Right lobe of liver (tissue), 6 donors: ENCODE data around the gene PLSCR1. TPM values are rescaled to one million over a fixed set of nuclear protein-coding genes. Genes with fewer than 3 reads are reported as not detected.

Experiments used
- ATAC-seq, 4 donors: fragments of 200-7000 bp; cut with Tn5 transposase; one replicate each; pipeline ENCODE4 v1.9.1; 2020; ENCODE audit warnings: mild to moderate bottlenecking in 4 of 4, moderate library complexity in 4 of 4
- DNase-seq, 3 donors: peaks; one replicate each; pipeline ENCODE4 v3.0.0-alpha.2; 2020
- H3K27ac ChIP-seq, 3 donors: fragments of 200-600 bp; one replicate each; pipeline ENCODE4 v1.8.0; 2022
- H3K27me3 ChIP-seq, 2 donors: fragments of 200-600 bp; one replicate each; pipeline ENCODE4 v1.8.0; 2022
- H3K36me3 ChIP-seq, 4 donors: fragments of 200-600 bp; sonication (generic) in 1 of 4; one replicate each; pipeline versions ENCODE4 v1.5.1 to v1.8.0; 2017 to 2022; ENCODE audit warnings: control low read depth in 1 of 4
- H3K4me1 ChIP-seq, 4 donors: fragments of 200-600 bp; sonication (generic) in 1 of 4; one replicate each; pipeline versions ENCODE4 v1.5.1 to v1.8.0; 2017 to 2022; ENCODE audit warnings: control low read depth in 1 of 4
- H3K4me3 ChIP-seq, 3 donors: fragments of 200-600 bp; one replicate each; pipeline ENCODE4 v1.8.0; 2022
- H3K9me3 ChIP-seq, 4 donors: fragments of 200-600 bp; sonication (generic) in 1 of 4; one replicate each; pipeline versions ENCODE4 v1.5.1 to v1.8.0; 2017 to 2022; ENCODE audit warnings: control low read depth in 1 of 4
- POLR2A ChIP-seq: fragments of 450-650 bp; IDR thresholded peaks from one replicate; pipeline ENCODE4 v1.6.1; 2017; ENCODE audit warnings: antibody characterized with exemption, mild to moderate bottlenecking
- WGBS: methylation state at CpG from one replicate; pipeline ENCODE4 v1.1.6; 2018; ENCODE audit warnings: low coverage, low lambda C conversion rate; ENCODE audit not compliant: insufficient coverage; ENCODE audit errors: missing lambda C conversion rate; 5-methylcytosine and 5-hydroxymethylcytosine counted together
- intact Hi-C, 2 donors: fragments of 100-400 bp; cut with DNase I; formaldehyde crosslinking; loops; one replicate each; pipeline versions ENCODE4 v1.11.2 to v1.14.1; 2022
- total RNA-seq, 6 experiments: library from RNA; depleted of rRNA in 2 of 6; stranded (reverse); fragments of >200 nt in 2 of 6; fragmentation: NEBNext Ultra II Directional in 3 of 6; extraction: Animal tissue kit (Norgen Biotek cat#: 25700) in 3 of 6; gene quantifications; one replicate each; pipeline versions ENCODE4 v1.1.0 to v1.2.4, GENCODE V29; 2016 to 2023
- TF ChIP-seq, protein P1 (sequence below), 4 donors: fragments of 200-600 bp in 3 of 4; fragments of 450-650 bp in 1 of 4; IDR thresholded peaks; one replicate each; pipeline versions ENCODE4 v1.5.1 to v1.8.0; 2016 to 2022; ENCODE audit warnings: antibody characterized with exemption in 4 of 4, mild to moderate bottlenecking in 2 of 4
- donor health status: DM: no; HTN: yes; CAD: no.
- donor health status: DM: no; HTN: no; CAD: no.
- donor health status: DM: no; HTN: no; CAD: no.
- donor health status: DM: no; HTN: yes; CAD: no.
- donor health status: DM: no; HTN: yes; CAD: no.

The PLSCR1 gene
- total RNA-seq, 6 experiments from 2014 or later: 15.1 to 83.8 (median 44.9) TPM

DNA sequence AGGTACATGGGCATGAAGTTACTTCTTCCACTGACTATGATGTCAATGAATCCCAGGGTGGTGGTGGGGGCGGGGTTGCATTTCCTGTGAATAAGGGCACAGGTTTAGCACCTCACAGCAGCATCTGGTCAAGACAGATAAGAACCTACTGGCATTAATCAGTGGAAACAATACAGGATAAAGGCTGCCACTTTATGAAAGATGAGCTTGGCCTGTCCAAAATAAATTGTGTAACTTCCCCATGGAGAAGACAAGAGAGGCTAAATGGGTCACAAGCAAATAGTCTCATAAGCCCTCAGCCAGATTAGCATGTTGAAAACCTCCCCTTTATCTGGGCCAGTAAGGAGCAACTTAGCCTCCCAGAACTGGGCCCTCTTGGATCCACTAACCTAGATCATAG is 47.7 kb downstream of the PLSCR1 start:
- ATAC-seq (no peak), DNase-seq (no peak)
- Histone ChIP-seq H3K9me3 (no peaks in the 10 kb centered on the region), H3K4me3 (no peak overlapping the region), H3K27me3 (no peaks in the 10 kb centered on the region), H3K27ac (no peak overlapping the region), H3K36me3 (no peaks in the 10 kb centered on the region), H3K4me1 (no peaks in the 10 kb centered on the region)
- intact Hi-C loops: no loop called here
- 67% methylated on average over 1 of the region's 1 CpG for WGBS
- TF ChIP-seq, protein P1, sequence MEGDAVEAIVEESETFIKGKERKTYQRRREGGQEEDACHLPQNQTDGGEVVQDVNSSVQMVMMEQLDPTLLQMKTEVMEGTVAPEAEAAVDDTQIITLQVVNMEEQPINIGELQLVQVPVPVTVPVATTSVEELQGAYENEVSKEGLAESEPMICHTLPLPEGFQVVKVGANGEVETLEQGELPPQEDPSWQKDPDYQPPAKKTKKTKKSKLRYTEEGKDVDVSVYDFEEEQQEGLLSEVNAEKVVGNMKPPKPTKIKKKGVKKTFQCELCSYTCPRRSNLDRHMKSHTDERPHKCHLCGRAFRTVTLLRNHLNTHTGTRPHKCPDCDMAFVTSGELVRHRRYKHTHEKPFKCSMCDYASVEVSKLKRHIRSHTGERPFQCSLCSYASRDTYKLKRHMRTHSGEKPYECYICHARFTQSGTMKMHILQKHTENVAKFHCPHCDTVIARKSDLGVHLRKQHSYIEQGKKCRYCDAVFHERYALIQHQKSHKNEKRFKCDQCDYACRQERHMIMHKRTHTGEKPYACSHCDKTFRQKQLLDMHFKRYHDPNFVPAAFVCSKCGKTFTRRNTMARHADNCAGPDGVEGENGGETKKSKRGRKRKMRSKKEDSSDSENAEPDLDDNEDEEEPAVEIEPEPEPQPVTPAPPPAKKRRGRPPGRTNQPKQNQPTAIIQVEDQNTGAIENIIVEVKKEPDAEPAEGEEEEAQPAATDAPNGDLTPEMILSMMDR (IDR thresholded peaks at IDR 0.05): no peak
- no peak for TF ChIP-seq POLR2A

DNA sequence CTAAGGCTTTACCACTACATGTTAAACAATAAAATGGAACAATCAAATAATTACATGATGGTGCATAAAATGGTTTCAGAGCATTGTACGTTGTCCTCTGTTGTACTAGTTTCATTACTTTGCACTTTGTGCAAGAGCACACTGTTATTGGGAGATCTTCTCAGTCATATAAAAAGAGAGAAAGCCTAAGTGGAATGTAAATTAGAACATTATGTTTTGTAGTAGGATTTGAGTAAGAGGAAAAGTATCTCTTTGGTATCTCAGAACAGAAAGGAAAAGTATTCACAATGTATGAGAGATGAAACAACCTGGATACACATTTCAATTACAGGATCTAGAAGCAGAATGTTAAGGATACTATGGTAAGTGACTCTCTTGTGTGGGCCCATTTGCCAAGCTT is 48.2 kb downstream of the PLSCR1 start:
- H3K27me3 ChIP-seq: no peaks in the 10 kb centered on the region
- no peaks in the 10 kb centered on the region for H3K36me3 ChIP-seq
- intact Hi-C loops: no loop called here
- ATAC-seq (no peak), DNase-seq (no peak)
- H3K27ac ChIP-seq: no peak overlapping the region
- no peak overlapping the region for H3K4me3 ChIP-seq
- H3K4me1 ChIP-seq: no peaks in the 10 kb centered on the region
- H3K9me3 ChIP-seq: no peaks in the 10 kb centered on the region
- no peak for TF ChIP-seq POLR2A
- TF ChIP-seq, protein P1 (IDR thresholded peaks at IDR 0.05): no peak
- WGBS: 90% methylated on average over 1 of the region's 1 CpG

DNA sequence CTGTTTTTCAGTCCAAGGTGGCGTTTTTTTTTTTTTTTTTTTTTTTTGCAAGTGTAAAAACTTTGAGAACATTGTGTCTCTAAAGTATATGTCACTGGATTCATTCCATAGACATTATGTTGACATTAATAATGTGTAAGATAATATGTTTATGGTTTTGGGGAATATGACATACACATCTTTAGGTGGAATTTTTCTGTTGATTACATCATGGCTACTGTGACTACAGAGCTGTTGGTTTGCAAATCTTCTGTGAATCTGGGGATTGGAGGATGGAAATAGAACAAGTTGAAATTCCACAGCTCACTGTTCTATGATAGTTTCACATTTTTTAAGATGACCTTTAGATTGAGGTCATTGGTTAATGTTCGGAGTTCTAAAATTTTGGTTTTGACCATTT is 50.6 kb downstream of the PLSCR1 start:
- H3K9me3 ChIP-seq: no peaks in the 10 kb centered on the region
- 77% methylated on average over 2 of the region's 2 CpGs for WGBS

DNA sequence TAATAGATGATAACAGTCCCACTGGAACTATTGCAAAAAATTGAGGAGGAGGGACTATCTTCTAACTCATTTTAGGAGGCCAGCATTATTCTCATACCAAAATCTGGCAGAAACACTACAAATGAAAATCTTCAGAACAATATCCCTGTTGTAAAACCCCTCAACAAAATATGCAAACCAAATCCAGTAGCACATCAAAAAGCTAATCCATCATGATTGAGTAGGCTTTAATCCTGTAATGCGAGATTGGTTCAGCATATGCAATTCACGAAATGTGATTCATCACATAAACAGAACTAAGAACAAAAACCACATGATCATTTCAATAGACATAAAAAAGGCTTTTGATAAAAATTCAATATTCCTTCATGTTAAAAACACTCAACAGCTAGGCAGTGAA is 51.2 kb downstream of the PLSCR1 start:
- Histone ChIP-seq H3K4me1 (no peaks in the 10 kb centered on the region), H3K9me3 (no peaks in the 10 kb centered on the region), H3K4me3 (no peak overlapping the region), H3K36me3 (no peaks in the 10 kb centered on the region), H3K27ac (no peak overlapping the region), H3K27me3 (no peaks in the 10 kb centered on the region)
- no peak for DNase-seq
- no peak for ATAC-seq
- no peak for TF ChIP-seq POLR2A
- TF ChIP-seq, protein P1 (IDR thresholded peaks at IDR 0.05): no peak
- WGBS: 91% methylated on average over 2 of the region's 2 CpGs
- intact Hi-C loops: no loop called here

More for the DNA sequence above, 50.6 kb downstream of the PLSCR1 start:
- ATAC-seq (no peak), DNase-seq (no peak)
- no peaks in the 10 kb centered on the region for H3K4me1 ChIP-seq
- no peaks in the 10 kb centered on the region for H3K27me3 ChIP-seq
- no peak overlapping the region for H3K27ac ChIP-seq
- intact Hi-C loops: no loop called here
- TF ChIP-seq POLR2A: no peak
- TF ChIP-seq, protein P1 (IDR thresholded peaks at IDR 0.05): no peak
- no peak overlapping the region for H3K4me3 ChIP-seq
- no peaks in the 10 kb centered on the region for H3K36me3 ChIP-seq

DNA sequence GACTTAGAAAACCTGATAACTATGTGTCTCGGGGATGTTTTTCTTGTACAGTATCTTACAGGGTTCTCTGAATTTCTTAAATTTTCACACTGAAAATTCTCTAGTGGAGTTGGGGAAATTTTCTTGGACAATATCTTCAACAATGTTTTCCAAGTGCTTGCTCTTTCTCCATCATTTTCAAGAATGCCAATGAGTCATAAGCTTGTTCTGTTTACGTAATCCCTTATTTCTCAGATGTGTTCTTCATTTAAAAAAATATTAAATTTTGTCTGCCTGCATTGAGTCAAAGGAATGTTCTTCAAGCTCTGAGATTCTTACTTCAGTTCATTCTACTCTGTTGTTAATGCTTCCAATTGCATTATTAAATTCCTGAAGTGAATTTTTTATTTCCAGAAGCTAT is 53.1 kb downstream of the PLSCR1 start:
- H3K27me3 ChIP-seq: no peaks in the 10 kb centered on the region
- H3K9me3 ChIP-seq: no peaks in the 10 kb centered on the region
- H3K27ac ChIP-seq: no peak overlapping the region
- TF ChIP-seq, protein P1 (IDR thresholded peaks at IDR 0.05): no peak
- TF ChIP-seq POLR2A: no peak
- no peaks in the 10 kb centered on the region for H3K4me1 ChIP-seq
- DNase-seq (no peak), ATAC-seq (no peak)
- intact Hi-C loops: no loop called here
- H3K36me3 ChIP-seq: no peaks in the 10 kb centered on the region
- 86% methylated on average over 2 of the region's 2 CpGs for WGBS
- H3K4me3 ChIP-seq: no peak overlapping the region
